Neural progenitor cell (in vitro differentiated cells): ENCODE data around the gene OR8A1. TPM values are rescaled to one million over a fixed set of nuclear protein-coding genes. Genes with fewer than 3 reads are reported as not detected.
A peak's percentile ranks its signal among the peaks of the same experiment; 100 is the strongest.

ENCODE experiments used
- DNase-seq: peaks from one replicate; pipeline ENCODE4 v3.0.0-alpha.2; 2016; ENCODE audit warnings: low spot score
- H2AFZ ChIP-seq: fragments of 200-600 bp; sonication (generic); replicated peaks from 2 replicates; pipeline ENCODE4 v1.6.1; 2016; ENCODE audit warnings: antibody characterized with exemption
- H3F3A ChIP-seq: fragments of 200-600 bp; sonication (generic); 2 replicates; pipeline ENCODE4 v1.6.1; 2016; ENCODE audit warnings: antibody characterized with exemption, low read depth
- H3K27ac ChIP-seq: fragments of 200-600 bp; sonication (generic); 2 replicates; pipeline ENCODE4 v1.5.1; 2016; ENCODE audit warnings: mild to moderate bottlenecking
- H3K27me3 ChIP-seq: fragments of 200-600 bp; sonication (generic); 2 replicates; pipeline ENCODE4 v1.6.1; 2016; ENCODE audit warnings: mild to moderate bottlenecking, moderate library complexity
- H3K36me3 ChIP-seq: fragments of 200-600 bp; sonication (generic); 2 replicates; pipeline ENCODE4 v1.5.1; 2016
- H3K4me1 ChIP-seq: fragments of 200-600 bp; sonication (generic); 2 replicates; pipeline ENCODE4 v1.6.1; 2016; ENCODE audit warnings: mixed run types
- H3K4me2 ChIP-seq: fragments of 200-600 bp; sonication (generic); 2 replicates; pipeline ENCODE4 v1.6.1; 2016
- H3K4me3 ChIP-seq: fragments of 200-600 bp; sonication (generic); 2 replicates; pipeline ENCODE4 v1.5.1; 2016
- H3K79me2 ChIP-seq: fragments of 200-600 bp; sonication (generic); 2 replicates; pipeline ENCODE4 v1.6.1; 2016; ENCODE audit warnings: low read depth
- H3K9ac ChIP-seq: fragments of 200-600 bp; sonication (generic); 2 replicates; pipeline ENCODE4 v1.6.1; 2016
- H3K9me3 ChIP-seq: fragments of 200-600 bp; sonication (generic); 2 replicates; pipeline ENCODE4 v1.5.1; 2016; ENCODE audit warnings: low read depth
- H4K20me1 ChIP-seq: fragments of 200-600 bp; sonication (generic); 2 replicates; pipeline ENCODE4 v1.6.1; 2016; ENCODE audit warnings: low read depth
- H3K27ac Mint-ChIP-seq: 3 replicates; pipeline ENCODE4 v1.8.0; 2021; ENCODE audit warnings: mixed read lengths
- H3K27me3 Mint-ChIP-seq: 2 replicates; pipeline ENCODE4 v1.8.0; 2022; ENCODE audit warnings: low read depth, mild to moderate bottlenecking, inconsistent platforms, moderate library complexity, mixed read lengths; ENCODE audit not compliant: insufficient read depth
- H3K36me3 Mint-ChIP-seq: 3 replicates; pipeline ENCODE4 v1.8.0; 2021; ENCODE audit warnings: mixed read lengths
- H3K4me1 Mint-ChIP-seq: 3 replicates; pipeline ENCODE4 v1.8.0; 2021; ENCODE audit warnings: mixed read lengths
- H3K4me3 Mint-ChIP-seq: 3 replicates; pipeline ENCODE4 v1.8.0; 2021; ENCODE audit warnings: mild to moderate bottlenecking, moderate library complexity, mixed read lengths
- H3K9me3 Mint-ChIP-seq: 3 replicates; pipeline ENCODE4 v1.8.0; 2020; ENCODE audit warnings: mixed read lengths
- EZH2 ChIP-seq: fragments of 200-600 bp; sonication (generic); IDR thresholded peaks from 2 replicates; pipeline ENCODE4 v1.6.1; 2017; ENCODE audit warnings: antibody characterized with exemption, mild to moderate bottlenecking, moderate library complexity
- EZH2phosphoT487 ChIP-seq: fragments of 200-600 bp; sonication (generic); IDR thresholded peaks from 2 replicates; pipeline ENCODE4 v1.6.1; 2017; ENCODE audit warnings: antibody characterized with exemption
- total RNA-seq: library from RNA; depleted of rRNA; stranded (reverse); fragments of >200 nt; gene quantifications from 2 replicates; pipeline ENCODE4 v1.2.3, GENCODE V29; 2015; ENCODE audit warnings: low replicate concordance
- TF ChIP-seq, protein P1 (sequence below): fragments of 200-600 bp; sonication (generic); IDR thresholded peaks from 2 replicates; pipeline ENCODE4 v1.5.1; 2017; ENCODE audit warnings: antibody characterized with exemption, mild to moderate bottlenecking

The OR8A1 gene
- total RNA-seq, 1 donor from 2014 or later: not detected

DNA sequence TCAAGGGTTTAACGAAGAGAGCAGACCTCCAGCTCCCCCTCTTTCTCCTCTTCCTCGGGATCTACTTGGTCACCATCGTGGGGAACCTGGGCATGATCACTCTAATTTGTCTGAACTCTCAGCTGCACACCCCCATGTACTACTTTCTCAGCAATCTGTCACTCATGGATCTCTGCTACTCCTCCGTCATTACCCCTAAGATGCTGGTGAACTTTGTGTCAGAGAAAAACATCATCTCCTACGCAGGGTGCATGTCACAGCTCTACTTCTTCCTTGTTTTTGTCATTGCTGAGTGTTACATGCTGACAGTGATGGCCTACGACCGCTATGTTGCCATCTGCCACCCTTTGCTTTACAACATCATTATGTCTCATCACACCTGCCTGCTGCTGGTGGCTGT lies 363 bp downstream of the OR8A1 start:
- peaks cover 4% of the 10 kb centered on the region for H3K9me3 Mint-ChIP-seq
- Histone ChIP-seq H3K79me2 (no peaks in the 10 kb centered on the region), H3F3A (no peaks in the 10 kb centered on the region), H3K4me1 (no peaks in the 10 kb centered on the region), H4K20me1 (no peaks in the 10 kb centered on the region), H3K9me3 (no peaks in the 10 kb centered on the region), H3K27ac (no peak overlapping the region), H3K9ac (no peak overlapping the region), H3K27me3 (no peaks in the 10 kb centered on the region), H3K4me2 (no peak overlapping the region), H3K4me3 (no peak overlapping the region), H2AFZ (no peak overlapping the region), H3K36me3 (no peaks in the 10 kb centered on the region)
- H3K27me3 Mint-ChIP-seq: peaks cover 2% of the 10 kb centered on the region
- no peaks in the 10 kb centered on the region for H3K36me3 Mint-ChIP-seq
- TF ChIP-seq, protein P1, sequence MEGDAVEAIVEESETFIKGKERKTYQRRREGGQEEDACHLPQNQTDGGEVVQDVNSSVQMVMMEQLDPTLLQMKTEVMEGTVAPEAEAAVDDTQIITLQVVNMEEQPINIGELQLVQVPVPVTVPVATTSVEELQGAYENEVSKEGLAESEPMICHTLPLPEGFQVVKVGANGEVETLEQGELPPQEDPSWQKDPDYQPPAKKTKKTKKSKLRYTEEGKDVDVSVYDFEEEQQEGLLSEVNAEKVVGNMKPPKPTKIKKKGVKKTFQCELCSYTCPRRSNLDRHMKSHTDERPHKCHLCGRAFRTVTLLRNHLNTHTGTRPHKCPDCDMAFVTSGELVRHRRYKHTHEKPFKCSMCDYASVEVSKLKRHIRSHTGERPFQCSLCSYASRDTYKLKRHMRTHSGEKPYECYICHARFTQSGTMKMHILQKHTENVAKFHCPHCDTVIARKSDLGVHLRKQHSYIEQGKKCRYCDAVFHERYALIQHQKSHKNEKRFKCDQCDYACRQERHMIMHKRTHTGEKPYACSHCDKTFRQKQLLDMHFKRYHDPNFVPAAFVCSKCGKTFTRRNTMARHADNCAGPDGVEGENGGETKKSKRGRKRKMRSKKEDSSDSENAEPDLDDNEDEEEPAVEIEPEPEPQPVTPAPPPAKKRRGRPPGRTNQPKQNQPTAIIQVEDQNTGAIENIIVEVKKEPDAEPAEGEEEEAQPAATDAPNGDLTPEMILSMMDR: no peak
- no peak for TF ChIP-seq EZH2phosphoT487
- no peak for TF ChIP-seq EZH2
- no peak for DNase-seq
- no peak overlapping the region for H3K4me3 Mint-ChIP-seq
- H3K27ac Mint-ChIP-seq: no peak overlapping the region
- no peaks in the 10 kb centered on the region for H3K4me1 Mint-ChIP-seq

DNA sequence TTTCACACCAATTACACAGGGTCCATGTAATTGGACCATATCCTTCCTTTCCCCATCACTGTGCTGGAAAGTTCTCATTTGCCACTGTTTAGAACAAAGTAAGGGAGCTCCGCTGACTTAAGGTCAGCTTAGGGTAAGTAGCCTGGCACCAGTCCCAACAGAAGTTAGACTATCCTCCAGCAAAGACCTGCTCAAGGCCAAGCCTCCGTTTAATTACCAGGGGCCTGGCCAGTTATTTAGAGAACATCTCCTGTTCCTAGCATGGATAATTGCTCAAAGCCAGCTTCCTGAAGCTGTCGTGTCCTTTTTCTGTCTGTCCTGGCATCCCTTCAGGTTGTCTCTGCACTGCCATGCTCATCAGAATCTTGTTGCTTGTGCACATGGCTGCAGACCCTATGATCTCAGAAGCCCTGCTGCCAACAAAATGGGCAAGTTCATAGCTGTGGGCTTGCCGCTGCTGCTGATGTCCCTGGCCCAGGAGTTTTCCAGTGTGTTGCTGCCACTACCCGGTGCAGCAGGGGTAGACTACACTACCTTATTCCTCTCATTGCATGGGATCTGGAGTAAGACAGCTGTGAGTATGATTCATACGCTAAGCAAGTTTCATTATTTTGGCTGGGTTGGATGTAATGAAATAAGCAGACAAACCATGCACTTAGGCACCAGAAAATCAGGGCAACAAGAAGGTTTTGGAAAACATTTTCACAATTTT lies 8.1 kb downstream of the OR8A1 start:
- TF ChIP-seq EZH2phosphoT487 (no peak), EZH2 (no peak)
- TF ChIP-seq, protein P1: no peak
- Histone ChIP-seq H4K20me1 (no peaks in the 10 kb centered on the region), H3K4me1 (peaks cover 6% of the 10 kb centered on the region), H3K4me3 (no peak overlapping the region), H3K9me3 (no peaks in the 10 kb centered on the region), H3F3A (no peaks in the 10 kb centered on the region), H2AFZ (no peak overlapping the region), H3K27ac (no peak overlapping the region), H3K36me3 (no peaks in the 10 kb centered on the region), H3K79me2 (no peaks in the 10 kb centered on the region), H3K9ac (no peak overlapping the region), H3K27me3 (no peaks in the 10 kb centered on the region), H3K4me2 (no peak overlapping the region)
- Mint-ChIP-seq H3K9me3 (peaks cover 4% of the 10 kb centered on the region), H3K4me1 (peaks cover 6% of the 10 kb centered on the region), H3K27me3 (peaks cover 3% of the 10 kb centered on the region), H3K27ac (no peak overlapping the region), H3K4me3 (no peak overlapping the region), H3K36me3 (no peaks in the 10 kb centered on the region)
- no peak for DNase-seq

DNA sequence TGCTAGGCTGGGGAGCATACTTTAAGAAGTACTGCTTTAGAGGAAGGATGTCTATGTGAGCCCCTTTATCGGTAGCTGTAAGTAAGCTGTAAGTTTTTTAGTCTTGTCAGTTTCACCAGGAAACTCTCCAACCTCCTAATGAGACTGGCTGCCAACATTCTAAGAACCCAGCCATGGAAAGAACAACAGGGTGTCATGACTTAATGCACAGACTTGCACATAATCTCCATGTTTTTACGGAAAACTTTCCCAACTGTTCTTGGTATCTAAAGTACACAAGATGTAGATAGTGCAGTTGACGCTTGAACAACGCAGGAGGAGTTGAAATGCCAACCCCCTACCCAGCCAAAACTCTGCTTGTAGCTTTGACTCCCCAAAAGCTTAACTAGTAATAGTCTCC lies 9.0 kb downstream of the OR8A1 start:
- Histone ChIP-seq H4K20me1 (no peaks in the 10 kb centered on the region), H2AFZ (peak overlapping the region; percentile 68), H3K27ac (no peak overlapping the region), H3K9ac (no peak overlapping the region), H3K27me3 (no peaks in the 10 kb centered on the region), H3K4me2 (no peak overlapping the region), H3K79me2 (no peaks in the 10 kb centered on the region), H3F3A (no peaks in the 10 kb centered on the region), H3K9me3 (no peaks in the 10 kb centered on the region), H3K4me3 (no peak overlapping the region), H3K4me1 (peaks cover 6% of the 10 kb centered on the region), H3K36me3 (no peaks in the 10 kb centered on the region)
- Mint-ChIP-seq H3K27ac (no peak overlapping the region), H3K9me3 (peaks cover 4% of the 10 kb centered on the region), H3K36me3 (no peaks in the 10 kb centered on the region), H3K27me3 (peaks cover 2% of the 10 kb centered on the region), H3K4me1 (peaks cover 6% of the 10 kb centered on the region), H3K4me3 (no peak overlapping the region)
- TF ChIP-seq EZH2 (no peak), EZH2phosphoT487 (no peak)
- TF ChIP-seq, protein P1: no peak
- no peak for DNase-seq
